Endodermal cell (in vitro differentiated cells): ENCODE measurements around the gene BAHCC1. TPM values are rescaled to one million over a fixed set of nuclear protein-coding genes. Genes with fewer than 3 reads are reported as not detected.

ENCODE experiments used
- DNase-seq: peaks from one replicate; pipeline ENCODE4 v3.0.0-alpha.2; 2017
- H3K27ac ChIP-seq: 2 replicates; pipeline ENCODE4 v1.5.1; 2013; ENCODE audit warnings: mild to moderate bottlenecking, low read depth, low read length, moderate library complexity
- H3K27me3 ChIP-seq: 2 replicates; pipeline ENCODE4 v1.6.1; 2013; ENCODE audit warnings: mild to moderate bottlenecking, low read length, moderate library complexity; ENCODE audit not compliant: insufficient read depth, control insufficient read depth, poor library complexity, severe bottlenecking
- H3K36me3 ChIP-seq: 2 replicates; pipeline ENCODE4 v1.7.0; 2013; ENCODE audit warnings: mild to moderate bottlenecking, low read length, moderate library complexity; ENCODE audit not compliant: control insufficient read depth, insufficient read depth
- H3K4me1 ChIP-seq: one replicate; pipeline ENCODE4 v1.7.0; 2013; ENCODE audit warnings: low read length; ENCODE audit not compliant: control insufficient read depth, insufficient read depth
- H3K4me3 ChIP-seq: 2 replicates; pipeline ENCODE4 v1.5.1; 2013; ENCODE audit warnings: mild to moderate bottlenecking, low read length, moderate library complexity
- H3K9ac ChIP-seq: 2 replicates; pipeline ENCODE4 v1.6.1; 2013; ENCODE audit warnings: mild to moderate bottlenecking, low read length, moderate library complexity; ENCODE audit not compliant: poor library complexity, severe bottlenecking; ENCODE audit errors: extremely low read depth
- H3K9me3 ChIP-seq: 2 replicates; pipeline ENCODE4 v1.6.1; 2013; ENCODE audit warnings: mild to moderate bottlenecking, low read length, moderate library complexity; ENCODE audit not compliant: control insufficient read depth
- H3K27ac Mint-ChIP-seq: 2 replicates; pipeline ENCODE4 v1.8.0; 2020; ENCODE audit warnings: mixed read lengths
- H3K27me3 Mint-ChIP-seq: 2 replicates; pipeline ENCODE4 v1.8.0; 2021; ENCODE audit warnings: mild to moderate bottlenecking, mixed read lengths; ENCODE audit not compliant: insufficient read depth
- H3K36me3 Mint-ChIP-seq: 2 replicates; pipeline ENCODE4 v1.8.0; 2020; ENCODE audit warnings: low read depth, mixed read lengths
- H3K4me1 Mint-ChIP-seq: 2 replicates; pipeline ENCODE4 v1.8.0; 2020; ENCODE audit warnings: mixed read lengths
- H3K4me3 Mint-ChIP-seq: 2 replicates; pipeline ENCODE4 v1.8.0; 2020; ENCODE audit warnings: mild to moderate bottlenecking, moderate library complexity, mixed read lengths
- H3K9me3 Mint-ChIP-seq: 2 replicates; pipeline ENCODE4 v1.8.0; 2020; ENCODE audit warnings: mild to moderate bottlenecking, mixed read lengths
- WGBS, 2 experiments: methylation state at CpG; one replicate each; pipeline versions ENCODE4 v1.1.5 to v1.1.7; 2013; ENCODE audit warnings: missing lambda C conversion rate in 2 of 2, mixed read lengths in 1 of 2; ENCODE audit not compliant: insufficient coverage in 1 of 2, insufficient read length in 1 of 2; 5-methylcytosine and 5-hydroxymethylcytosine counted together
- total RNA-seq, 2 donors: library from RNA; stranded (reverse); fragmentation: NEBNext Ultra II Directional in 1 of 2; extraction: Animal tissue kit (Norgen Biotek cat#: 25700) in 1 of 2; gene quantifications; 2 replicates in 1 of 2; 3 replicates in 1 of 2; pipeline ENCODE4 v1.2.1, GENCODE V29; 2021
- TF ChIP-seq, protein P1 (sequence below): fragments of 200-600 bp; sonication (generic); conservative IDR thresholded peaks from 2 replicates; pipeline ENCODE4 v1.5.0; 2021; ENCODE audit warnings: antibody characterized with exemption, mild to moderate bottlenecking

Gene BAHCC1
- total RNA-seq, 2 donors from 2014 or later, result 63.9 to 78.1 TPM

GRCh38 chr17:81499601-81499970 lies 104.3 kb downstream of the BAHCC1 start:
- Mint-ChIP-seq H3K27ac (peak overlapping the region; percentile 83), H3K27me3 (peaks cover 18% of the 10 kb centered on the region), H3K4me1 (peaks cover 7% of the 10 kb centered on the region), H3K9me3 (no peaks in the 10 kb centered on the region), H3K4me3 (no peak overlapping the region), H3K36me3 (no peaks in the 10 kb centered on the region)
- Histone ChIP-seq H3K9me3 (no peaks in the 10 kb centered on the region), H3K4me3 (no peak overlapping the region), H3K4me1 (no peaks in the 10 kb centered on the region), H3K36me3 (no peaks in the 10 kb centered on the region), H3K27me3 (no peaks in the 10 kb centered on the region), H3K27ac (no peak overlapping the region), H3K9ac (no peak overlapping the region)
- TF ChIP-seq, protein P1, sequence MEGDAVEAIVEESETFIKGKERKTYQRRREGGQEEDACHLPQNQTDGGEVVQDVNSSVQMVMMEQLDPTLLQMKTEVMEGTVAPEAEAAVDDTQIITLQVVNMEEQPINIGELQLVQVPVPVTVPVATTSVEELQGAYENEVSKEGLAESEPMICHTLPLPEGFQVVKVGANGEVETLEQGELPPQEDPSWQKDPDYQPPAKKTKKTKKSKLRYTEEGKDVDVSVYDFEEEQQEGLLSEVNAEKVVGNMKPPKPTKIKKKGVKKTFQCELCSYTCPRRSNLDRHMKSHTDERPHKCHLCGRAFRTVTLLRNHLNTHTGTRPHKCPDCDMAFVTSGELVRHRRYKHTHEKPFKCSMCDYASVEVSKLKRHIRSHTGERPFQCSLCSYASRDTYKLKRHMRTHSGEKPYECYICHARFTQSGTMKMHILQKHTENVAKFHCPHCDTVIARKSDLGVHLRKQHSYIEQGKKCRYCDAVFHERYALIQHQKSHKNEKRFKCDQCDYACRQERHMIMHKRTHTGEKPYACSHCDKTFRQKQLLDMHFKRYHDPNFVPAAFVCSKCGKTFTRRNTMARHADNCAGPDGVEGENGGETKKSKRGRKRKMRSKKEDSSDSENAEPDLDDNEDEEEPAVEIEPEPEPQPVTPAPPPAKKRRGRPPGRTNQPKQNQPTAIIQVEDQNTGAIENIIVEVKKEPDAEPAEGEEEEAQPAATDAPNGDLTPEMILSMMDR, result no peak
- peak; percentile 65 for DNase-seq
- WGBS, 2 experiments, result 58 to 68% methylated on average over 5 to 12 of the region's 12 CpGs

GRCh38 chr17:81500047-81500446 lies 104.8 kb downstream of the BAHCC1 start:
- Mint-ChIP-seq H3K4me1 (peaks cover 7% of the 10 kb centered on the region), H3K27ac (peak overlapping the region; percentile 83), H3K36me3 (no peaks in the 10 kb centered on the region), H3K4me3 (no peak overlapping the region), H3K27me3 (peaks cover 18% of the 10 kb centered on the region), H3K9me3 (no peaks in the 10 kb centered on the region)
- no peak overlapping the region for H3K9ac ChIP-seq
- TF ChIP-seq, protein P1, result no peak
- no peaks in the 10 kb centered on the region for H3K9me3 ChIP-seq
- 66% methylated on average over 6 to 7 of the region's 7 CpGs for WGBS, 2 experiments
- no peaks in the 10 kb centered on the region for H3K4me1 ChIP-seq
- H3K27me3 ChIP-seq, result no peaks in the 10 kb centered on the region
- DNase-seq, result peak; percentile 79
- H3K4me3 ChIP-seq, result no peak overlapping the region
- H3K27ac ChIP-seq, result no peak overlapping the region
- H3K36me3 ChIP-seq, result no peaks in the 10 kb centered on the region

DNA sequence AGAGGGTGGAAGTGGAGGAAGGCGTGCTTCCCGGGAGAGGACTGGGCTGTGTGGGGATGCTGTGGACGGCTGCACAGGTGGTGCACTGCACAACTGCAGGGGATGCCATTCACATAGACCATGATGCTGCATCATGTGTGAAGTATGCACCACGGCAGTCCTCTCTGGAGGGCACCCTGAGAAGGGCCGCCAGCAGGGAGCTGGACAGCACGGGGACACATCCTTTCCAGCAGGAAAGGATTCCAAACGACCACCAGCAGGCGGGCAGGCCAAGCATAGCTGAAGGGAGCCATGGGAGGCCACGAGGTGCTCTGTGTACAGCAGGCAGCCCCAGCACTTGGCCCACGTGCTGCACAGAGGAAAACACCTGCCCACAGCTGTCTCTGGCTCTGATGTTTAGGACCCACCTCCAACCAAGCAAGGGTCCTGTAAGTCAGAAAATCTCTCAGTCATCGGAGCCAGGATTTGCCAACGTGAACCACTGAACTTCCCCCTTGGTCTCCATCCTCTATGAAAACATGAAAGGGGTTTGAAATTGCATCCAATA lies 107.3 kb downstream of the BAHCC1 start:
- Histone ChIP-seq H3K4me3 (no peak overlapping the region), H3K36me3 (no peaks in the 10 kb centered on the region), H3K27me3 (no peaks in the 10 kb centered on the region), H3K4me1 (no peaks in the 10 kb centered on the region), H3K9ac (no peak overlapping the region), H3K27ac (no peak overlapping the region), H3K9me3 (no peaks in the 10 kb centered on the region)
- peaks cover 14% of the 10 kb centered on the region for H3K27me3 Mint-ChIP-seq
- H3K27ac Mint-ChIP-seq, result no peak overlapping the region
- H3K4me3 Mint-ChIP-seq, result no peak overlapping the region
- WGBS, 2 experiments, result 75 to 79% methylated on average over 11 to 12 of the region's 12 CpGs
- H3K36me3 Mint-ChIP-seq, result no peaks in the 10 kb centered on the region
- TF ChIP-seq, protein P1, result no peak
- peaks cover 7% of the 10 kb centered on the region for H3K4me1 Mint-ChIP-seq
- DNase-seq, result peak; percentile 49
- no peaks in the 10 kb centered on the region for H3K9me3 Mint-ChIP-seq
